Heart left ventricle (tissue), 16 donors: ENCODE measurements around the gene LDAH. TPM values are rescaled to one million over a fixed set of nuclear protein-coding genes. Genes with fewer than 3 reads are reported as not detected.
A peak's percentile ranks its signal among the peaks of the same experiment; 100 is the strongest.

Source experiments
- ATAC-seq, 4 donors: fragments of 200-7000 bp; cut with Tn5 transposase; one replicate each; pipeline ENCODE4 v1.9.1; 2020 to 2022; ENCODE audit warnings: moderate library complexity in 4 of 4, mild to moderate bottlenecking in 3 of 4, moderate number of reproducible peaks in 1 of 4
- DNase-seq, 5 donors: peaks; one replicate each; pipeline ENCODE4 v3.0.0-alpha.2; 2020
- H3K27ac ChIP-seq, 12 donors: fragments of 200-600 bp; sonication (generic) in 4 of 12; one replicate each; pipeline versions ENCODE4 v1.5.0 to v1.8.0; 2016 to 2022; ENCODE audit warnings: mild to moderate bottlenecking in 2 of 12
- H3K27me3 ChIP-seq, 9 donors: fragments of 200-600 bp; sonication (generic) in 2 of 9; one replicate each; pipeline versions ENCODE4 v1.5.1 to v1.8.0; 2016 to 2022; ENCODE audit warnings: mild to moderate bottlenecking in 3 of 9
- H3K36me3 ChIP-seq, 9 donors: fragments of 200-600 bp; sonication (generic) in 2 of 9; one replicate each; pipeline versions ENCODE4 v1.5.0 to v1.8.0; 2018 to 2022; ENCODE audit warnings: mild to moderate bottlenecking in 2 of 9
- H3K4me1 ChIP-seq, 12 donors: fragments of 200-600 bp; sonication (generic) in 4 of 12; one replicate each; pipeline versions ENCODE4 v1.5.0 to v1.8.0; 2016 to 2022; ENCODE audit warnings: mild to moderate bottlenecking in 3 of 12
- H3K4me3 ChIP-seq, 12 donors: fragments of 200-600 bp; sonication (generic) in 4 of 12; one replicate each; pipeline versions ENCODE4 v1.5.0 to v1.8.0; 2017 to 2022; ENCODE audit warnings: mild to moderate bottlenecking in 9 of 12, moderate library complexity in 4 of 12
- H3K9me3 ChIP-seq, 12 donors: fragments of 200-600 bp; sonication (generic) in 4 of 12; one replicate each; pipeline versions ENCODE4 v1.5.0 to v1.8.0; 2016 to 2022; ENCODE audit warnings: mild to moderate bottlenecking in 1 of 12
- POLR2A ChIP-seq, 2 donors: fragments of 450-650 bp; IDR thresholded peaks; one replicate each; pipeline ENCODE4 v1.6.1; 2017; ENCODE audit warnings: antibody characterized with exemption in 2 of 2, mild to moderate bottlenecking in 2 of 2, moderate library complexity in 2 of 2
- WGBS, 4 donors: extraction: QIAGEN DNeasy Blood & Tissue Kit in 2 of 4; methylation state at CpG; one replicate each; pipeline versions ENCODE4 v1.1.5 to v1.1.7; 2013 to 2018; 5-methylcytosine and 5-hydroxymethylcytosine counted together
- intact Hi-C, 10 donors: fragments of 100-400 bp; cut with DNase I; formaldehyde crosslinking; loops; one replicate each; pipeline versions ENCODE4 v1.11.1 to v1.14.2; 2022
- polyA plus RNA-seq, 2 donors: library from polyadenylated mRNA; stranded (reverse); fragments of 200-250 nt; gene quantifications; one replicate each; pipeline ENCODE4 v1.2.3, GENCODE V29; 2013
- total RNA-seq, 9 donors: library from RNA; depleted of rRNA in 2 of 9; stranded (reverse); fragments of >200 nt in 2 of 9; fragmentation: NEBNext Ultra II Directional in 3 of 9; extraction: Animal tissue kit (Norgen Biotek cat#: 25700) in 3 of 9; gene quantifications; one replicate each; pipeline versions ENCODE4 v1.1.0 to v1.2.4, GENCODE V29; 2016 to 2023
- TF ChIP-seq, protein P1 (sequence below), 12 donors: fragments of 200-600 bp; sonication (generic) in 4 of 12; IDR thresholded peaks; one replicate each; pipeline versions ENCODE4 v1.5.0 to v1.8.0; 2018 to 2022; ENCODE audit warnings: antibody characterized with exemption in 12 of 12, mild to moderate bottlenecking in 5 of 12
- donor health status: ischemic (EF 13 %, LVEDD 7.1; RV severe dilation, severe dysfunction).
- donor health status: healthy with polysubstance abuse.
- donor health status: DM: no; HTN: yes; CAD: no.
- donor health status: DM: no; HTN: no; CAD: no.
- donor health status: ischemic (EF 25% LVEDD 6.9; RV normal size, moderate dysfunction).
- donor health status: ischemic (EF 25% LVEDD 5.7; RV mildly dilated, moderate dysfunction).
- donor health status: healthy.
- donor health status: DM: yes; HTN: yes; CAD: no.
- donor health status: ischemic (EF 35%, LVEDD 5.7; RV mildly dilated, moderate dysfunction).
- donor health status: nonischemic (EF 11% LVEDD 7.7; RV severe dilation, severe dysfunction).
- donor health status: DM: yes; HTN: yes; CAD: no.
- donor health status: PGD.
- donor health status: ischemic (EF 29% LVEDD 5.4; RV normal size, mild dysfunction).
- donor health status: nonischemic (EF 23%, LVEDD 6.1; RV moderate dilation, normal function).

Gene LDAH
- total and polyA plus RNA-seq, 11 donors, result 2.2 to 13.2 (median 6.7) TPM

GRCh38 chr2:20640411-20641122, 182.3 kb downstream of the LDAH start:
- Histone ChIP-seq H3K4me1 (peaks cover 5 to 59% (median 36%) of the 10 kb centered on the region in 12 donors), H3K4me3 (no peak overlapping the region), H3K27ac (peak overlapping the region in 9 of 12 donors; percentile 10 to 90 (median 32)), H3K9me3 (no peaks in the 10 kb centered on the region), H3K36me3 (peaks cover 0 to 87% (median 52%) of the 10 kb centered on the region in 9 donors), H3K27me3 (no peaks in the 10 kb centered on the region)
- intact Hi-C loops, result loop anchor here in 3 of 10 donors (5.0 to 10.0 kb wide), 3 partner anchors 258 to 536 kb away; no protein-coding TSS in a partner anchor
- peak in 3 of 5 donors; percentile 62 to 75 (median 67) for DNase-seq
- TF ChIP-seq, protein P1, sequence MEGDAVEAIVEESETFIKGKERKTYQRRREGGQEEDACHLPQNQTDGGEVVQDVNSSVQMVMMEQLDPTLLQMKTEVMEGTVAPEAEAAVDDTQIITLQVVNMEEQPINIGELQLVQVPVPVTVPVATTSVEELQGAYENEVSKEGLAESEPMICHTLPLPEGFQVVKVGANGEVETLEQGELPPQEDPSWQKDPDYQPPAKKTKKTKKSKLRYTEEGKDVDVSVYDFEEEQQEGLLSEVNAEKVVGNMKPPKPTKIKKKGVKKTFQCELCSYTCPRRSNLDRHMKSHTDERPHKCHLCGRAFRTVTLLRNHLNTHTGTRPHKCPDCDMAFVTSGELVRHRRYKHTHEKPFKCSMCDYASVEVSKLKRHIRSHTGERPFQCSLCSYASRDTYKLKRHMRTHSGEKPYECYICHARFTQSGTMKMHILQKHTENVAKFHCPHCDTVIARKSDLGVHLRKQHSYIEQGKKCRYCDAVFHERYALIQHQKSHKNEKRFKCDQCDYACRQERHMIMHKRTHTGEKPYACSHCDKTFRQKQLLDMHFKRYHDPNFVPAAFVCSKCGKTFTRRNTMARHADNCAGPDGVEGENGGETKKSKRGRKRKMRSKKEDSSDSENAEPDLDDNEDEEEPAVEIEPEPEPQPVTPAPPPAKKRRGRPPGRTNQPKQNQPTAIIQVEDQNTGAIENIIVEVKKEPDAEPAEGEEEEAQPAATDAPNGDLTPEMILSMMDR (IDR thresholded peaks at IDR 0.05), result no peak
- TF ChIP-seq POLR2A (IDR thresholded peaks at IDR 0.05), result no peak
- ATAC-seq, result no peak
- 44 to 75% (median 71%) methylated on average over 5 to 14 of the region's 14 CpGs for WGBS, 4 donors

GRCh38 chr2:20638646-20639430, 184.1 kb downstream of the LDAH start:
- Histone ChIP-seq H3K4me3 (no peak overlapping the region), H3K27ac (peak overlapping the region in 6 of 12 donors; percentile 7 to 90 (median 80)), H3K27me3 (no peaks in the 10 kb centered on the region), H3K4me1 (peaks cover 10 to 76% (median 54%) of the 10 kb centered on the region in 12 donors), H3K9me3 (no peaks in the 10 kb centered on the region), H3K36me3 (peaks cover 0 to 70% (median 35%) of the 10 kb centered on the region in 9 donors)
- intact Hi-C loops, result loop anchor here in 5 of 10 donors (5.0 to 10.0 kb wide), 4 partner anchors 37 to 197 kb away; no protein-coding TSS in a partner anchor
- ATAC-seq (no peak), DNase-seq (peak in 2 of 5 donors; percentile 32 to 38)
- 85 to 91% (median 90%) methylated on average over 11 to 15 of the region's 15 CpGs for WGBS, 4 donors
- TF ChIP-seq, protein P1 (IDR thresholded peaks at IDR 0.05), result no peak
- no peak for TF ChIP-seq POLR2A (IDR thresholded peaks at IDR 0.05)

- Histone ChIP-seq H3K9me3 (no peaks in the 10 kb centered on the region), H3K27me3 (no peaks in the 10 kb centered on the region), H3K4me3 (no peak overlapping the region), H3K36me3 (peaks cover 0 to 61% (median 26%) of the 10 kb centered on the region in 9 donors), H3K4me1 (peaks cover 10 to 84% (median 56%) of the 10 kb centered on the region in 12 donors), H3K27ac (peak overlapping the region in 9 of 12 donors; percentile 56 to 90 (median 78))
- 91 to 95% (median 93%) methylated on average over 13 of the region's 13 CpGs; no CpG with 5 or more reads in 1 of the 4 donors for WGBS, 4 donors
- intact Hi-C loops, result loop anchor here in 5 of 10 donors (5.0 to 10.0 kb wide), 4 partner anchors 36 to 196 kb away; no protein-coding TSS in a partner anchor
- peak in 2 of 5 donors; percentile 26 to 59 for DNase-seq
- TF ChIP-seq, protein P1 (IDR thresholded peaks at IDR 0.05), result no peak
- no peak for TF ChIP-seq POLR2A (IDR thresholded peaks at IDR 0.05)
- no peak for ATAC-seq
Measured at GRCh38 chr2:20638014-20638413, 184.9 kb downstream of the LDAH start.
